ENCODE results near the gene LMO4. TPM values are rescaled to one million over a fixed set of nuclear protein-coding genes. Genes with fewer than 3 reads are reported as not detected.

Gene LMO4
- total RNA-seq, 4 donors from 2014 or later = 48.8 to 67.1 (median 52.2) TPM

DNA sequence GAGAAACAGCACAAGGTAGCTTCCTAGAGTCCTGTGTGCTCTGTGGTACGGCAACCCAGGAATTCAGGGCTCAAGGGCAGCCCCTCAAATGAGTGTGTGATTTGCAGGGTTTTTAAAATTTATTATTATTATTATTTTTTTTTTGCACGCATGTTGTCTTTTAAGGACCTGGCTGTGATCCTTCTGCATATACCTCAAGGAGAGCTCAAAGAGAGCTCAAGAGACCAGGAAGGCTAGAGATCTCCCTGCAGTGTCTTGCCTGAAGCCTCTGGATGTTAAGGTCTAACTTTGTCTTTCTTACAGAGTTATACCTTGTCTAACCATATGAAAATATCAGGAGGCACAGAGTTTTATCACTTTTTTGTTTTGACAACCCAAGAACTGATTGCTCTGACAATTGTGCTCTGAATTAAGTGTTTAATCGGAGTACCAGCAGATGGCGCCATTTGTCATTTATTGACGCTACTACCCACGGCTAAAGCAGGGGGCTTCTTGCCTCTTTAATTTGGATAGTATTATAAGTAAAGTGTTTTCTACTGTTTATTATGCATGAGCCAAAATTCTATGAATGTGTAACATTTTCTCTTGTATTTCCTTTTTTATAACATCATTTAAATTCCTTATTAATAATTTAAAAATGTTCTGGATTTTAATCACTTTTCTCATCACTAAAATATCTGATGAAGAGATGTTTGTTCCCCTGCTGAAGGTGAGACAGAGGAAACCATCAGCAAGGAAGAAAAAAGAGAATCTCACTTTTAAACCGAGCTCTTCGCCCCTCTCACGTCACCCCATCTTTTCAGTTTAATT lies 35.8 kb upstream of the LMO4 start:
- 49% methylated on average over 9 of the region's 9 CpGs for WGBS
- no peak overlapping the region for H3K4me3 ChIP-seq
- no peak for DNase-seq (ENCODE audit: low spot score in 2 of 2)
- H3K4me1 ChIP-seq = no peaks in the 10 kb centered on the region
- no peaks in the 10 kb centered on the region for H3K36me3 ChIP-seq
- H3K27ac ChIP-seq = no peak overlapping the region
- H3K9me3 ChIP-seq = no peaks in the 10 kb centered on the region
- TF ChIP-seq EP300 (IDR thresholded peaks at IDR 0.05) (no peak), POLR2AphosphoS5 (IDR thresholded peaks at IDR 0.05) (no peak)
- TF ChIP-seq, protein P1, sequence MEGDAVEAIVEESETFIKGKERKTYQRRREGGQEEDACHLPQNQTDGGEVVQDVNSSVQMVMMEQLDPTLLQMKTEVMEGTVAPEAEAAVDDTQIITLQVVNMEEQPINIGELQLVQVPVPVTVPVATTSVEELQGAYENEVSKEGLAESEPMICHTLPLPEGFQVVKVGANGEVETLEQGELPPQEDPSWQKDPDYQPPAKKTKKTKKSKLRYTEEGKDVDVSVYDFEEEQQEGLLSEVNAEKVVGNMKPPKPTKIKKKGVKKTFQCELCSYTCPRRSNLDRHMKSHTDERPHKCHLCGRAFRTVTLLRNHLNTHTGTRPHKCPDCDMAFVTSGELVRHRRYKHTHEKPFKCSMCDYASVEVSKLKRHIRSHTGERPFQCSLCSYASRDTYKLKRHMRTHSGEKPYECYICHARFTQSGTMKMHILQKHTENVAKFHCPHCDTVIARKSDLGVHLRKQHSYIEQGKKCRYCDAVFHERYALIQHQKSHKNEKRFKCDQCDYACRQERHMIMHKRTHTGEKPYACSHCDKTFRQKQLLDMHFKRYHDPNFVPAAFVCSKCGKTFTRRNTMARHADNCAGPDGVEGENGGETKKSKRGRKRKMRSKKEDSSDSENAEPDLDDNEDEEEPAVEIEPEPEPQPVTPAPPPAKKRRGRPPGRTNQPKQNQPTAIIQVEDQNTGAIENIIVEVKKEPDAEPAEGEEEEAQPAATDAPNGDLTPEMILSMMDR (IDR thresholded peaks at IDR 0.05) = peak; percentile 44 to 60
- no peaks in the 10 kb centered on the region for H3K27me3 ChIP-seq

DNA sequence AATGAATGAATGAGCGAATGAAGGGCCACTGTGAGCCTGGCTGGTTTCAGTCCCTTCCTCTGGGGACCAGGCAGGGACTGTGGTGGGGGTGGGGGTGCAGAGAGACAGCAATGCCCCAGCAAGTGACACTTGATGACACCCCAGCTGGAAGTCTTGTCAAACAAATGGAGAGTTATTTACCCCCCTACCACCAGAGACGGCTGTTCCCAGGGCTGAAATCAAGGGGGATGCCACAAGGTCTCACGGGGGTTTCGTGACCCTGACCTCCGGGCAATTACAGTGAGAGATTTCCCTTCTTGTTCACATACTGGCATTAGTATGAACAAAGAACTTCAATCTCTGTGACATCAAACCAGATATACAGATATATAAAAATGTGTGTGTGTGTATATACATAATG lies 34.0 kb upstream of the LMO4 start:
- no peak for DNase-seq (ENCODE audit: low spot score in 2 of 2)
- Histone ChIP-seq H3K4me3 (no peak overlapping the region), H3K36me3 (no peaks in the 10 kb centered on the region), H3K27me3 (no peaks in the 10 kb centered on the region), H3K9me3 (no peaks in the 10 kb centered on the region), H3K27ac (no peak overlapping the region), H3K4me1 (no peaks in the 10 kb centered on the region)
- TF ChIP-seq, protein P1 (IDR thresholded peaks at IDR 0.05) = no peak
- TF ChIP-seq EP300 (IDR thresholded peaks at IDR 0.05) (no peak), POLR2A (IDR thresholded peaks at IDR 0.05) (no peak), POLR2AphosphoS5 (IDR thresholded peaks at IDR 0.05) (no peak)
- 81% methylated on average over 5 of the region's 5 CpGs for WGBS

DNA sequence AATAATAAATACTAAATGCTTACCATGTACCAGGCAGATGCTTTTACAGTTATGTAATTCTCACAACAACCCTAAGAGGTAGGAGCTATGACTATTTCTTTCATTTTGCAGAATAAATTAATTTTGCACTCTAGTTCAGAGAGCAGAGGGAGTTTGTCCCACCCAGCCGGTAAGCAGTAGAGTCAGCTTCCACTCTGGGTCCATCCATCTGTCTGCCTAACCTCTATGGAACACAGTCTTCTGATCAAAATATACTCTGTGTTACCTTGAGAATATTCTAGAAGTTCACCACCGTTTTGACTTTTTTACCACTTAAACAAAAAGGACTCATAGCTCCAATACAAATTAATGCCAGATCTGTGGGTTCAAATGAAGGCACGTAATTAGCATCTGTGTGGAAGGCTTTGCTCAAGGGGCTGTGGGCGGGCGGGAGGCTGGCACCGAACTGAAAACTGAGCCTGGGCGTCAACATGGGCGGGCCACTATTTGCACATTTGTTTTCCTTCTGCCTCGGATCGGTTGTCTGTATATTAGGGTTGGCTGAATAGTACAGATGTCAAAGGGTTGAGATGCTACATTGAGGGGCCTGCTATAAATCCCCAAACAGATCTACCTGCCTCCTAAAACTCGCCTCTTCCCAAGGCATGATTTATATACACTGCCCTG lies 33.1 kb upstream of the LMO4 start:
- Histone ChIP-seq H3K4me1 (no peaks in the 10 kb centered on the region), H3K9me3 (no peaks in the 10 kb centered on the region), H3K36me3 (no peaks in the 10 kb centered on the region), H3K27ac (no peak overlapping the region), H3K27me3 (no peaks in the 10 kb centered on the region), H3K4me3 (no peak overlapping the region)
- WGBS = 36% methylated on average over 11 of the region's 11 CpGs
- no peak for DNase-seq (ENCODE audit: low spot score in 2 of 2)
- TF ChIP-seq POLR2AphosphoS5 (IDR thresholded peaks at IDR 0.05) (no peak), POLR2A (IDR thresholded peaks at IDR 0.05) (no peak), EP300 (IDR thresholded peaks at IDR 0.05) (no peak)
- TF ChIP-seq, protein P1 (IDR thresholded peaks at IDR 0.05) = no peak

DNA sequence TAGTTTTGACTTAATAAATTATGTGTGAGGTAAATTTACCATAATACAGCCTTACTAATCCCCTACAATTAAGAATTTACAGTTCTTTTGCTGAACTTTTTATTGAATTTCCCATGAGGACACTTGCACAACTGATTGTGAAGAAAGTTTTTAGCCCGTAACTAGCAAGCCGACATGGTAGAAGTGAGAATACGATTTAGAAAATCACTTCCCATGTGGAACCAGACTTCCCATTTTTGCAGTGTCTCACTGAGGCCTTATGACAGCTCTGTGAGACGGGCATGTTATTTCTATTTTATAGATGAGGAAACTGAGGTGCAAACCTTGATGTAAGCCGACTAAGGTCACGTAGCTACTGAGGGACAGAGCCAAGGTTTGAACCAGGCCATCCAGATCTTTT lies 32.5 kb upstream of the LMO4 start:
- Histone ChIP-seq H3K9me3 (no peaks in the 10 kb centered on the region), H3K36me3 (no peaks in the 10 kb centered on the region), H3K4me1 (no peaks in the 10 kb centered on the region), H3K4me3 (no peak overlapping the region), H3K27me3 (no peaks in the 10 kb centered on the region), H3K27ac (no peak overlapping the region)
- WGBS = 88% methylated on average over 6 of the region's 6 CpGs
- no peak for DNase-seq (ENCODE audit: low spot score in 2 of 2)
- TF ChIP-seq POLR2A (IDR thresholded peaks at IDR 0.05) (no peak), POLR2AphosphoS5 (IDR thresholded peaks at IDR 0.05) (no peak), EP300 (IDR thresholded peaks at IDR 0.05) (no peak)
- TF ChIP-seq, protein P1 (IDR thresholded peaks at IDR 0.05) = no peak

DNA sequence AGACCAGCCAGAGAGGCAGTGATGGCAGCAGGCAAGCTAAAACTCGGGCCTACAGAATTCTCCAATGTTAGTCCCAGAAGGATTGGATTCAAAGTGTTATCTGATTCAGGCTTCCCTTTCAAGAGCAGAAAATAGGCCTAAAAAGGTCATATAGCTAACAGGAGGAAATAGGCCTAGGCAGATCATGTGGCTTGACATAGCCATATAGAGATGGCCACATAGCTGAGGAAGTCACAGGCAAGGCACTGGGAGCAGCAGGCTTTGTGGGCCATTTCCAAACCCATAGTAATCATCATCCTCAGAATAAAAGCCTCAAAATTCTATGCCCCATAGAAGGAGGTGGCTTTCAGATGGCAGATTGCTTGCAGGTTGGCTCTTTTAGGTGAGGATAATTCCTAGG lies 29.0 kb upstream of the LMO4 start:
- Histone ChIP-seq H3K27ac (no peak overlapping the region), H3K4me1 (no peaks in the 10 kb centered on the region), H3K27me3 (no peaks in the 10 kb centered on the region), H3K36me3 (no peaks in the 10 kb centered on the region), H3K4me3 (no peak overlapping the region), H3K9me3 (no peaks in the 10 kb centered on the region)
- TF ChIP-seq EP300 (IDR thresholded peaks at IDR 0.05) = no peak
- no peak for TF ChIP-seq POLR2A (IDR thresholded peaks at IDR 0.05)
- no peak for TF ChIP-seq POLR2AphosphoS5 (IDR thresholded peaks at IDR 0.05)
- TF ChIP-seq, protein P1 (IDR thresholded peaks at IDR 0.05) = no peak
- 80% methylated on average over 1 of the region's 1 CpG for WGBS
- no peak for DNase-seq (ENCODE audit: low spot score in 2 of 2)

Measured in suprapubic skin (tissue), 4 donors.